Activated B cell treated with CpG ODN at 0.5 μM for 24 hours (primary cell): ENCODE data around the gene AGBL4. TPM values are rescaled to one million over a fixed set of nuclear protein-coding genes. Genes with fewer than 3 reads are reported as not detected.

Source experiments
- ATAC-seq: fragments of 200-7000 bp; cut with Tn5 transposase; one replicate; pipeline ENCODE4 v1.10.0; 2021; ENCODE audit warnings: low read depth, mild to moderate bottlenecking, moderate library complexity
- CTCF ChIA-PET: fragments of 350-600 bp; sonication (Branson Sonifier 250); formaldehyde crosslinking; loops from one replicate; lab custom pipeline; 2021; ENCODE audit warnings: antibody characterized with exemption; lab: Charles Lee
- POLR2A ChIA-PET: fragments of 350-600 bp; sonication (Branson Sonifier 250); formaldehyde crosslinking; loops from one replicate; lab custom pipeline; 2021; ENCODE audit warnings: antibody characterized with exemption; lab: Charles Lee
- DNase-seq: peaks from one replicate; pipeline ENCODE4 v3.0.0; 2022
- H3K27ac Mint-ChIP-seq: one replicate; pipeline ENCODE4 v1.8.0; 2020; ENCODE audit warnings: mixed read lengths
- H3K27me3 Mint-ChIP-seq: one replicate; pipeline ENCODE4 v1.8.0; 2021; ENCODE audit warnings: mixed read lengths
- H3K36me3 Mint-ChIP-seq: one replicate; pipeline ENCODE4 v1.8.0; 2021; ENCODE audit warnings: low read depth, mixed read lengths
- H3K4me1 Mint-ChIP-seq: one replicate; pipeline ENCODE4 v1.8.0; 2021; ENCODE audit warnings: mixed read lengths
- H3K4me3 Mint-ChIP-seq: one replicate; pipeline ENCODE4 v1.8.0; 2020; ENCODE audit warnings: mild to moderate bottlenecking, mixed read lengths
- H3K9me3 Mint-ChIP-seq: one replicate; pipeline ENCODE4 v1.8.0; 2020; ENCODE audit warnings: mixed read lengths
- CTCF ChIP-seq: fragments of 200-600 bp; IDR thresholded peaks from one replicate; pipeline ENCODE4 v1.8.0; 2022; ENCODE audit warnings: antibody characterized with exemption, mild to moderate bottlenecking
- intact Hi-C: fragments of 100-400 bp; cut with micrococcal nuclease; formaldehyde crosslinking; loops from one replicate; pipeline ENCODE4 v1.15.1; 2024
- total RNA-seq: library from RNA; stranded (reverse); gene quantifications from 2 replicates; pipeline ENCODE4 v1.2.3, GENCODE V29; 2022

AGBL4 gene
- total RNA-seq, 1 donor from 2014 or later = 0.24 TPM

GRCh38 chr1:49181033-49181432 lies 842.7 kb downstream of the AGBL4 start:
- Mint-ChIP-seq H3K4me3 (no peak overlapping the region), H3K9me3 (peaks cover 3% of the 10 kb centered on the region), H3K36me3 (no peaks in the 10 kb centered on the region), H3K4me1 (no peaks in the 10 kb centered on the region), H3K27me3 (no peaks in the 10 kb centered on the region), H3K27ac (no peak overlapping the region)
- intact Hi-C loops = no loop called here
- ATAC-seq = no peak
- no peak for DNase-seq
- ChIA-PET CTCF (no interaction called here), POLR2A (no interaction called here)
- TF ChIP-seq CTCF = no peak

GRCh38 chr1:49171941-49172593 lies 851.7 kb downstream of the AGBL4 start:
- no peak for TF ChIP-seq CTCF
- intact Hi-C loops = no loop called here
- no peaks in the 10 kb centered on the region for H3K27me3 Mint-ChIP-seq
- no peaks in the 10 kb centered on the region for H3K9me3 Mint-ChIP-seq
- DNase-seq (no peak), ATAC-seq (no peak)
- H3K4me1 Mint-ChIP-seq = no peaks in the 10 kb centered on the region
- no peak overlapping the region for H3K4me3 Mint-ChIP-seq
- ChIA-PET POLR2A (no interaction called here), CTCF (no interaction called here)
- H3K27ac Mint-ChIP-seq = no peak overlapping the region
- no peaks in the 10 kb centered on the region for H3K36me3 Mint-ChIP-seq

DNA sequence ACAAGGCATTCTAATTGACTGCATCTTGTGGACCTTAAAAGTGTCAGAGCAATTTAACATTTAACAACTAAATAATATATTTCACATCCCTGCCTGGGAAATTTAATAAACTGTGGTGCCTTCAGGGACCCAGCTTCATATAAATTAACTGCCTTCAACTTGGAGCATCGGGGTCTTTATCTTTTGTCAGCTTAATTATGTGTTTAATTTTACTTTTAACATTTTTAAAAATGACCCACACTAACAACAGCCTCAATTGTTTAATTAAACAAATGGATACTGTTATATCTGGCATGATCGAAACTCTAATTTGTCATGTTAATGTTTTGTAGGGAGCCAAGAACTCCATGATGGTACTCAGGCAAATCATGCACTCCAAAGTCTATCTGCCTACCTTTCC lies 857.7 kb downstream of the AGBL4 start:
- Mint-ChIP-seq H3K4me1 (no peaks in the 10 kb centered on the region), H3K4me3 (no peak overlapping the region), H3K9me3 (no peaks in the 10 kb centered on the region), H3K36me3 (no peaks in the 10 kb centered on the region), H3K27me3 (peaks cover 2% of the 10 kb centered on the region), H3K27ac (no peak overlapping the region)
- intact Hi-C loops = no loop called here
- no peak for TF ChIP-seq CTCF
- CTCF ChIA-PET = no interaction called here
- POLR2A ChIA-PET = no interaction called here
- no peak for DNase-seq
- ATAC-seq = no peak

DNA sequence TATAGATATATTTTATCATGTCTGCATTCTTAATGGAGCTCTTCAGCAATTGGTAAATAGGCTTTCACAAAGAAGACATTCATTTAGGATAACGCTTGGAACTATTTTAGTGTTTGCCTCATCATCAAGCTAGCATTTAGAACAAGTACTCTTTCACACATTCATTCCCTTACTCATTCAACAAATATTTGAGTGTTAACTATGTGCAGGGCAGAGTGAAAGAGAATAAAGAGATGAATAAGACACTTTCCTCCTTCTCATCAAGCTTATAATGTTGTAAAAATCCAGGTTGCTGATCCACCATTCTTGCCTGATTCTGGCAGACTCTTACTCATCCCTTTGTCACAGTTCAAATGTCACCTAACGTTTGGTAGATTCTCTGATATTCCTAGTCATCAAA lies 860.7 kb downstream of the AGBL4 start:
- H3K4me3 Mint-ChIP-seq = no peak overlapping the region
- no peak for TF ChIP-seq CTCF
- H3K27ac Mint-ChIP-seq = no peak overlapping the region
- peaks cover 2% of the 10 kb centered on the region for H3K27me3 Mint-ChIP-seq
- no peaks in the 10 kb centered on the region for H3K9me3 Mint-ChIP-seq
- no peak for ATAC-seq
- H3K4me1 Mint-ChIP-seq = no peaks in the 10 kb centered on the region
- no peaks in the 10 kb centered on the region for H3K36me3 Mint-ChIP-seq
- intact Hi-C loops = no loop called here
- DNase-seq = no peak
- ChIA-PET CTCF (no interaction called here), POLR2A (no interaction called here)

- Mint-ChIP-seq H3K9me3 (no peaks in the 10 kb centered on the region), H3K27me3 (peaks cover 2% of the 10 kb centered on the region), H3K4me1 (no peaks in the 10 kb centered on the region), H3K36me3 (no peaks in the 10 kb centered on the region), H3K4me3 (no peak overlapping the region), H3K27ac (no peak overlapping the region)
- no peak for DNase-seq
- ATAC-seq = no peak
- ChIA-PET CTCF (no interaction called here), POLR2A (no interaction called here)
- intact Hi-C loops = no loop called here
- no peak for TF ChIP-seq CTCF
Observed at GRCh38 chr1:49160677-49161076, 863.1 kb downstream of the AGBL4 start.
